Smooth muscle cell (in vitro differentiated cells): ENCODE measurements around the gene EIF4A2. TPM values are rescaled to one million over a fixed set of nuclear protein-coding genes. Genes with fewer than 3 reads are reported as not detected.
"Not testable (repeated sequence)": the region's sequence is repeated elsewhere in the genome, so short reads cannot be mapped to it uniquely, and the experiment has no call there.

Source experiments
- DNase-seq: peaks from one replicate; lab custom pipeline; 2025; ENCODE audit not compliant: unreplicated experiment; lab: John Stamatoyannopoulos, UW
- H2AFZ ChIP-seq: fragments of 200-600 bp; sonication (generic); 2 replicates; pipeline ENCODE4 v1.6.0; 2016; ENCODE audit warnings: antibody characterized with exemption, low read depth, mild to moderate bottlenecking
- H3F3A ChIP-seq: fragments of 200-600 bp; sonication (generic); 2 replicates; pipeline ENCODE4 v1.6.0; 2017; ENCODE audit warnings: antibody characterized with exemption, low read depth
- H3K27ac ChIP-seq: fragments of 200-600 bp; sonication (generic); 2 replicates; pipeline ENCODE4 v1.5.1; 2016; ENCODE audit warnings: low read depth, mild to moderate bottlenecking
- H3K27me3 ChIP-seq: fragments of 200-600 bp; sonication (generic); 2 replicates; pipeline ENCODE4 v1.6.1; 2016; ENCODE audit warnings: low read depth, mild to moderate bottlenecking
- H3K36me3 ChIP-seq: fragments of 200-600 bp; sonication (generic); 2 replicates; pipeline ENCODE4 v1.5.1; 2016; ENCODE audit warnings: low read depth
- H3K4me1 ChIP-seq: fragments of 200-600 bp; sonication (generic); 2 replicates; pipeline ENCODE4 v1.5.1; 2016; ENCODE audit warnings: low read depth
- H3K4me2 ChIP-seq: fragments of 200-600 bp; sonication (generic); 2 replicates; pipeline ENCODE4 v1.6.0; 2016; ENCODE audit warnings: mild to moderate bottlenecking
- H3K4me3 ChIP-seq: fragments of 200-600 bp; sonication (generic); 2 replicates; pipeline ENCODE4 v1.5.1; 2016; ENCODE audit warnings: mild to moderate bottlenecking
- H3K79me2 ChIP-seq: fragments of 200-600 bp; sonication (generic); 2 replicates; pipeline ENCODE4 v1.6.0; 2016; ENCODE audit warnings: low read depth, mild to moderate bottlenecking
- H3K9ac ChIP-seq: fragments of 200-600 bp; sonication (generic); 2 replicates; pipeline ENCODE4 v1.6.0; 2016; ENCODE audit warnings: low read depth
- H3K9me3 ChIP-seq: fragments of 200-600 bp; sonication (generic); replicated peaks from 2 replicates; pipeline ENCODE4 v1.5.1; 2016; ENCODE audit warnings: low read depth
- H4K20me1 ChIP-seq: fragments of 200-600 bp; sonication (generic); 2 replicates; pipeline ENCODE4 v1.6.0; 2016; ENCODE audit warnings: low read depth
- CTCF ChIP-seq: fragments of 200-600 bp; sonication (generic); IDR thresholded peaks from 2 replicates; pipeline ENCODE4 v1.5.1; 2017; ENCODE audit warnings: borderline replicate concordance, mild to moderate bottlenecking, antibody characterized with exemption; ENCODE audit not compliant: insufficient read depth, poor library complexity, severe bottlenecking
- WGBS: methylation state at CpG from one replicate; pipeline ENCODE4 v1.1.7; 2016; ENCODE audit warnings: low lambda C conversion rate; 5-methylcytosine and 5-hydroxymethylcytosine counted together
- polyA plus RNA-seq: library from polyadenylated mRNA; unstranded; fragments of >200 nt; fragmentation: Nextera tagmentation; extraction: Ambion mirVana; gene quantifications from 2 replicates; pipeline ENCODE4 v1.2.1, GENCODE V29; 2016
- total RNA-seq: library from RNA; depleted of rRNA; stranded (reverse); fragments of >200 nt; gene quantifications from 2 replicates; pipeline ENCODE4 v1.2.3, GENCODE V29; 2014

The EIF4A2 gene
- total and polyA plus RNA-seq, 2 experiments from 2014 or later: 94.8 to 438 TPM

DNA sequence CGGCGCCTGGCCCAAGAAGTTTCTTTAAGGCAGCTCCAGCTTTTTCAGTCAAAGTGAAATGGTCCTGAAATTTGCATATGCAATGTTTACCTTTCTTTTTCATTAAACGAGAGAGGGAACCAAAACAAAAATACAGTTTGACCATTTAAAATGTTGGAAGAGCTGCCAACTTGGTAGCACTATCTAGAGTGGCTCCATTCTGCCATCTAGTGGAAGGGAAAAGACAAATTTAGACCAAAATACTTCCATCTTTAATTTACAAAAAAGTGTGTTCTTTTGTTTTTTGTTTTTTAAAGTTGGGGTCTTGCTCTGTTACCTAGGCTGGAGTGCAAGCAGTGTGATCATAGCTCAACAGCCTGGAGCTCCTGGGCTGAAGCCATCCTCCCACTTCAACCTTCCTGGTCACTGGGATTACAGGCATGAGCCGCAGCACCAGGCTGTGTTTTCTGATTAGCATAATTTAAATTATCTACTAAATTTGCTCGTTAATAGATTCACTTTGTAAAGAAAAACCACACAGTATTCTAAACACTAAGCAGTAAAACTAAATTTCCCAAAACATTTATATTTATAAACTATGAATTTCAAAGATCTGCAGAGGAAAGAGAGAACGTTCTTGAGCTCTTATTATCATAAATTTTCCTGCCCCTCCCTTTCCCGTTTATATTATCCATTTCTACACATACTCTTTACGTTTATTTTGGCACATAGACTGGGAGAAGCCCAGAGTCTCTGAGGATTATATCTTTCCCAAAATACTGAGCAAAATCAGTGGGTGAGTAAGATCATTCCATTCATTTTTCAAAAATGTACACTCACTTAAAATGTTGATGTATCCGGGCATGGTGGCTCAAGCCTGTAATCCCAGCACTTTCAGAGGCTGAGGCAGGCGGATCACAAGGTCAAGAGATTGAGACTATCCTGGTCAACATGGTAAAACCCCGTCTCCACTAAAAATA lies 38.3 kb downstream of the EIF4A2 start:
- Histone ChIP-seq H3K4me3 (peak overlapping the region; percentile 18), H3K4me2 (peak overlapping the region; percentile 56), H4K20me1 (no peaks in the 10 kb centered on the region), H3K4me1 (peaks cover 9% of the 10 kb centered on the region), H3K9ac (no peak overlapping the region), H3K27me3 (no peaks in the 10 kb centered on the region), H2AFZ (peak overlapping the region; percentile 51), H3K36me3 (no peaks in the 10 kb centered on the region), H3K9me3 (no peaks in the 10 kb centered on the region), H3K27ac (peak overlapping the region; percentile 36), H3K79me2 (no peaks in the 10 kb centered on the region), H3F3A (peaks cover 4% of the 10 kb centered on the region)
- TF ChIP-seq CTCF: peak; percentile 73
- no peak for DNase-seq
- WGBS: 38% methylated on average over 11 of the region's 11 CpGs

GRCh38 chr3:186822388-186822759 lies 39.0 kb downstream of the EIF4A2 start:
- not testable (repeated sequence) for DNase-seq, H4K20me1 ChIP-seq, H3F3A ChIP-seq, H2AFZ ChIP-seq, H3K27me3 ChIP-seq, H3K36me3 ChIP-seq, H3K9me3 ChIP-seq, H3K9ac ChIP-seq, H3K4me2 ChIP-seq, H3K4me1 ChIP-seq, H3K79me2 ChIP-seq, H3K4me3 ChIP-seq
- H3K27ac ChIP-seq: peak overlapping the region; percentile 33
- WGBS: 76% methylated on average over 1 of the region's 1 CpG

- Histone ChIP-seq H4K20me1 (no peaks in the 10 kb centered on the region), H3K9me3 (no peaks in the 10 kb centered on the region), H3K79me2 (no peaks in the 10 kb centered on the region), H3K36me3 (no peaks in the 10 kb centered on the region), H3K4me3 (no peak overlapping the region), H3F3A (peaks cover 4% of the 10 kb centered on the region), H3K4me2 (no peak overlapping the region), H3K4me1 (peaks cover 10% of the 10 kb centered on the region), H3K27me3 (peaks cover 7% of the 10 kb centered on the region), H3K9ac (no peak overlapping the region), H2AFZ (no peak overlapping the region), H3K27ac (no peak overlapping the region)
- DNase-seq: no peak
- WGBS: 92% methylated on average over 2 of the region's 2 CpGs
- TF ChIP-seq CTCF: no peak
Observed at GRCh38 chr3:186823386-186823785, 40.0 kb downstream of the EIF4A2 start.

DNA sequence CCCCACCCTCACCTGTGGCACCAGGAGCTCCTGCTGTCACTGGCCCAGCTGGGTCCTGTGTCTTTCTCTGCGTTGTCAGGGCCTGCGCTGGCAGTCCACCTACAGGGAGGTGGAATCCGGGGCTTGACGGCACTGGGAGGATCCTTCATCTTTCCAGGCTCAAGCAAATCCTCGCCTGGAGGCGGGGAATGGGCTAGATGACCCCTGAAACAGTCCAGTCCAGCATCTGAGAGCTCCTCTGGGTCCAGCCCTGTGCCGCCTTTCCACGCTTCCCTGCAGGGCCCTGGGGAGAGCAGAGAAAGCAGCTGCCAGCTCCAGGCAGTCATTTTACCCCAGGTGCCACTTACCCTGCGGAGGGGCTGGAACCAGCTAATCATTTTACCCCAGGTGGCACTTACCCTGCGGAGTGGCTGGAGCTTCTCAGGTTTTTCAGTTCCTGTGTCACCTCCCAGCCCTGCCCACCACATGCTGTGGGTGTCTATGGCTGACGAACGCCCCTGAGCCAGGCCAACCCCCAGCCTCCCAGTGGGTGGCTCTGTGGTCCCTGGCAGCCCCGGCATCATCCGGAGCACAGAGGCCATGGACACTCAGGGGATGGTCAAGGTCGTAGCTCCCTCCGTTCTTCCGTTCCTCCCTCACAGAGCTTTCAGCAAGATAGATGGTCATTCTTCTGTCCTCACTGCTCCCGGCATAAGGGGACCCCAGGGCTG lies 41.2 kb downstream of the EIF4A2 start:
- no peak for DNase-seq
- H3K27me3 ChIP-seq: peaks cover 19% of the 10 kb centered on the region
- peak overlapping the region; percentile 94 for H3K4me2 ChIP-seq
- H3K4me3 ChIP-seq: no peak overlapping the region
- H3F3A ChIP-seq: peaks cover 4% of the 10 kb centered on the region
- no peak for TF ChIP-seq CTCF
- no peaks in the 10 kb centered on the region for H3K36me3 ChIP-seq
- no peaks in the 10 kb centered on the region for H3K79me2 ChIP-seq
- WGBS: 53% methylated on average over 18 of the region's 18 CpGs
- H3K9me3 ChIP-seq: no peaks in the 10 kb centered on the region
- H2AFZ ChIP-seq: no peak overlapping the region
- peaks cover 10% of the 10 kb centered on the region for H3K4me1 ChIP-seq
- no peak overlapping the region for H3K27ac ChIP-seq
- no peaks in the 10 kb centered on the region for H4K20me1 ChIP-seq
- no peak overlapping the region for H3K9ac ChIP-seq
